ENCODE results near the gene PDE7B.

DNA sequence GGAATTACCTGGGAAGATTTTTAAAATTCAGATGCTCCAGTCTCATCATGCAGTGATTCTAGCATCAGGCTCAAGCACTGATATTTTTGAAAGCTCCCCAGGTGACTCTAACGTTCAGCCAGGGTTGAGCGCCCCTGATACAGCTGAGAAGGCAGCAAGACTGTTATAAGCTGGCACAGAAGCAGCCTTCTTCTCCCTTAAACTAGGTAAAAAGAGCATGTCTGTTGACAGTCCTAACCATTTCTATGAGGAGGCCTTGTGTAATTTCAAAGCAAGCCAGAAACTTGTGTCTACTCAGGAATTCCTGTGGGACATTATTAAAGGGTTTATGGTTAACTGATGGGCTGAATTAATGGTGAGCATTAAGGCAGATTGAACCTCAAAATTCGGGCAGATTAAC is 141.9 kb downstream of the PDE7B start:
- no peak for TF ChIP-seq POLR2AphosphoS5 (IDR thresholded peaks at IDR 0.05; ENCODE audit: low read depth, low read length)
- TF ChIP-seq POLR2A (IDR thresholded peaks at IDR 0.05; ENCODE audit: low read depth, low read length), result no peak
- TF ChIP-seq TAF1 (IDR thresholded peaks at IDR 0.05; ENCODE audit: low read depth, low read length), result no peak
- TF ChIP-seq SPI1 (IDR thresholded peaks at IDR 0.05; ENCODE audit: low read depth, low read length), result no peak
- TF ChIP-seq POU2F2 (IDR thresholded peaks at IDR 0.05; ENCODE audit: low read depth, low read length), result no peak
